ENCODE results near the gene HTR3C.
"Not testable (repeated sequence)": the region's sequence is repeated elsewhere in the genome, so short reads cannot be mapped to it uniquely, and the experiment has no call there.

Gene HTR3C

GRCh38 chr3:184015381-184016019 is 37.3 kb upstream of the HTR3C start:
- Histone ChIP-seq H3K4me1 (ENCODE audit: control insufficient read depth in 2 of 2, insufficient read depth in 2 of 2, low read length in 2 of 2) (peaks cover 12 to 39% of the 10 kb centered on the region in 2 donors), H3K27ac (ENCODE audit: low read depth in 2 of 2, low read length in 2 of 2) (peak overlapping the region; percentile 27 to 42), H3K27me3 (ENCODE audit: control insufficient read depth in 2 of 2, insufficient read depth in 2 of 2, low read length in 2 of 2) (no peaks in the 10 kb centered on the region), H3K9me3 (ENCODE audit: control insufficient read depth in 2 of 2, low read length in 2 of 2) (no peaks in the 10 kb centered on the region), H3K9ac (ENCODE audit: low read depth in 1 of 2, low read length in 2 of 2) (peak overlapping the region; percentile 2 to 14), H3K4me3 (ENCODE audit: low read length in 2 of 2) (peak overlapping the region; percentile 9 to 27), H3K36me3 (ENCODE audit: control insufficient read depth in 2 of 2, insufficient read depth in 2 of 2, low read length in 2 of 2) (no peaks in the 10 kb centered on the region)

GRCh38 chr3:184016169-184016570 is 36.7 kb upstream of the HTR3C start:
- Histone ChIP-seq H3K27ac (ENCODE audit: low read depth in 2 of 2, low read length in 2 of 2) (peak overlapping the region; percentile 27 to 42), H3K4me3 (ENCODE audit: low read length in 2 of 2) (peak overlapping the region; percentile 9 to 99), H3K36me3 (ENCODE audit: control insufficient read depth in 2 of 2, insufficient read depth in 2 of 2, low read length in 2 of 2) (no peaks in the 10 kb centered on the region), H3K9me3 (ENCODE audit: control insufficient read depth in 2 of 2, low read length in 2 of 2) (no peaks in the 10 kb centered on the region), H3K4me1 (ENCODE audit: control insufficient read depth in 2 of 2, insufficient read depth in 2 of 2, low read length in 2 of 2) (peaks cover 12 to 39% of the 10 kb centered on the region in 2 donors), H3K9ac (ENCODE audit: low read depth in 1 of 2, low read length in 2 of 2) (peak overlapping the region in 1 of 2 donors; percentile 14), H3K27me3 (ENCODE audit: control insufficient read depth in 2 of 2, insufficient read depth in 2 of 2, low read length in 2 of 2) (no peaks in the 10 kb centered on the region)

GRCh38 chr3:184016811-184017671 is 35.8 kb upstream of the HTR3C start:
- Histone ChIP-seq H3K9ac (ENCODE audit: low read depth in 1 of 2, low read length in 2 of 2) (peak overlapping the region; percentile 78 to 84), H3K4me1 (ENCODE audit: control insufficient read depth in 2 of 2, insufficient read depth in 2 of 2, low read length in 2 of 2) (peaks cover 12 to 35% of the 10 kb centered on the region in 2 donors), H3K4me3 (ENCODE audit: low read length in 2 of 2) (peak overlapping the region; percentile 96 to 99), H3K27me3 (ENCODE audit: control insufficient read depth in 2 of 2, insufficient read depth in 2 of 2, low read length in 2 of 2) (no peaks in the 10 kb centered on the region), H3K36me3 (ENCODE audit: control insufficient read depth in 2 of 2, insufficient read depth in 2 of 2, low read length in 2 of 2) (no peaks in the 10 kb centered on the region), H3K9me3 (ENCODE audit: control insufficient read depth in 2 of 2, low read length in 2 of 2) (no peaks in the 10 kb centered on the region), H3K27ac (ENCODE audit: low read depth in 2 of 2, low read length in 2 of 2) (peak overlapping the region; percentile 69 to 77)

GRCh38 chr3:184017672-184018423 is 35.0 kb upstream of the HTR3C start, which contains the start of gene ABCC5:
Gene ABCC5 (minus strand): TSS chr3:184017884. CDS start chr3:184014392, 3,492 bp downstream.
- Histone ChIP-seq H3K9ac (ENCODE audit: low read depth in 1 of 2, low read length in 2 of 2) (peak within 1 kb of the TSS; percentile 78 to 84), H3K4me1 (ENCODE audit: control insufficient read depth in 2 of 2, insufficient read depth in 2 of 2, low read length in 2 of 2) (peaks cover 12 to 32% of the 10 kb centered on the region in 2 donors), H3K27me3 (ENCODE audit: control insufficient read depth in 2 of 2, insufficient read depth in 2 of 2, low read length in 2 of 2) (no peaks in the 10 kb centered on the region), H3K4me3 (ENCODE audit: low read length in 2 of 2) (peak within 1 kb of the TSS; percentile 96 to 99), H3K36me3 (ENCODE audit: control insufficient read depth in 2 of 2, insufficient read depth in 2 of 2, low read length in 2 of 2) (no peaks in the 10 kb centered on the region), H3K27ac (ENCODE audit: low read depth in 2 of 2, low read length in 2 of 2) (peak within 1 kb of the TSS; percentile 69 to 77), H3K9me3 (ENCODE audit: control insufficient read depth in 2 of 2, low read length in 2 of 2) (no peaks in the 10 kb centered on the region)

- no peaks in the 10 kb centered on the region for H3K36me3 ChIP-seq (ENCODE audit: control insufficient read depth in 2 of 2, insufficient read depth in 2 of 2, low read length in 2 of 2)
- peak overlapping the region; percentile 78 to 84 for H3K9ac ChIP-seq (ENCODE audit: low read depth in 1 of 2, low read length in 2 of 2)
- H3K27ac ChIP-seq (ENCODE audit: low read depth in 2 of 2, low read length in 2 of 2): peak overlapping the region; percentile 69 to 77
- H3K9me3 ChIP-seq (ENCODE audit: control insufficient read depth in 2 of 2, low read length in 2 of 2): no peaks in the 10 kb centered on the region
- H3K4me3 ChIP-seq (ENCODE audit: low read length in 2 of 2): peak overlapping the region; percentile 96 to 99
- H3K27me3 ChIP-seq (ENCODE audit: control insufficient read depth in 2 of 2, insufficient read depth in 2 of 2, low read length in 2 of 2): no peaks in the 10 kb centered on the region
- peaks cover 12 to 28% of the 10 kb centered on the region in 2 donors for H3K4me1 ChIP-seq (ENCODE audit: control insufficient read depth in 2 of 2, insufficient read depth in 2 of 2, low read length in 2 of 2)
Measured at GRCh38 chr3:184018424-184018973, 34.3 kb upstream of the HTR3C start.

- peaks cover 0 to 5% of the 10 kb centered on the region in 2 donors for H3K4me1 ChIP-seq (ENCODE audit: control insufficient read depth in 2 of 2, insufficient read depth in 2 of 2, low read length in 2 of 2)
- H3K27ac ChIP-seq (ENCODE audit: low read depth in 2 of 2, low read length in 2 of 2): no peak overlapping the region
- H3K9ac ChIP-seq (ENCODE audit: low read depth in 1 of 2, low read length in 2 of 2): no peak overlapping the region
- no peaks in the 10 kb centered on the region for H3K9me3 ChIP-seq (ENCODE audit: control insufficient read depth in 2 of 2, low read length in 2 of 2)
- H3K27me3 ChIP-seq (ENCODE audit: control insufficient read depth in 2 of 2, insufficient read depth in 2 of 2, low read length in 2 of 2): no peaks in the 10 kb centered on the region
- H3K4me3 ChIP-seq (ENCODE audit: low read length in 2 of 2): no peak overlapping the region
- H3K36me3 ChIP-seq (ENCODE audit: control insufficient read depth in 2 of 2, insufficient read depth in 2 of 2, low read length in 2 of 2): no peaks in the 10 kb centered on the region
Measured at GRCh38 chr3:184022323-184022722, 30.5 kb upstream of the HTR3C start.

- H3K9ac ChIP-seq (ENCODE audit: low read depth in 1 of 2, low read length in 2 of 2); H3K27ac ChIP-seq (ENCODE audit: low read depth in 2 of 2, low read length in 2 of 2); H3K9me3 ChIP-seq (ENCODE audit: control insufficient read depth in 2 of 2, low read length in 2 of 2); H3K27me3 ChIP-seq (ENCODE audit: control insufficient read depth in 2 of 2, insufficient read depth in 2 of 2, low read length in 2 of 2); H3K4me1 ChIP-seq (ENCODE audit: control insufficient read depth in 2 of 2, insufficient read depth in 2 of 2, low read length in 2 of 2); H3K4me3 ChIP-seq (ENCODE audit: low read length in 2 of 2); H3K36me3 ChIP-seq (ENCODE audit: control insufficient read depth in 2 of 2, insufficient read depth in 2 of 2, low read length in 2 of 2): not testable (repeated sequence)
Measured at GRCh38 chr3:184025256-184025655, 27.6 kb upstream of the HTR3C start.

GRCh38 chr3:184028275-184028890 is 24.5 kb upstream of the HTR3C start:
- H3K36me3 ChIP-seq (ENCODE audit: control insufficient read depth in 2 of 2, insufficient read depth in 2 of 2, low read length in 2 of 2); H3K4me3 ChIP-seq (ENCODE audit: low read length in 2 of 2); H3K27me3 ChIP-seq (ENCODE audit: control insufficient read depth in 2 of 2, insufficient read depth in 2 of 2, low read length in 2 of 2); H3K4me1 ChIP-seq (ENCODE audit: control insufficient read depth in 2 of 2, insufficient read depth in 2 of 2, low read length in 2 of 2); H3K9ac ChIP-seq (ENCODE audit: low read depth in 1 of 2, low read length in 2 of 2); H3K27ac ChIP-seq (ENCODE audit: low read depth in 2 of 2, low read length in 2 of 2); H3K9me3 ChIP-seq (ENCODE audit: control insufficient read depth in 2 of 2, low read length in 2 of 2): not testable (repeated sequence)

GRCh38 chr3:184029443-184029842 is 23.4 kb upstream of the HTR3C start:
- Histone ChIP-seq H3K4me3 (ENCODE audit: low read length in 2 of 2) (no peak overlapping the region), H3K27me3 (ENCODE audit: control insufficient read depth in 2 of 2, insufficient read depth in 2 of 2, low read length in 2 of 2) (no peaks in the 10 kb centered on the region), H3K36me3 (ENCODE audit: control insufficient read depth in 2 of 2, insufficient read depth in 2 of 2, low read length in 2 of 2) (no peaks in the 10 kb centered on the region), H3K27ac (ENCODE audit: low read depth in 2 of 2, low read length in 2 of 2) (no peak overlapping the region), H3K9ac (ENCODE audit: low read depth in 1 of 2, low read length in 2 of 2) (no peak overlapping the region), H3K9me3 (ENCODE audit: control insufficient read depth in 2 of 2, low read length in 2 of 2) (no peaks in the 10 kb centered on the region), H3K4me1 (ENCODE audit: control insufficient read depth in 2 of 2, insufficient read depth in 2 of 2, low read length in 2 of 2) (no peaks in the 10 kb centered on the region)

Data from mucosa of rectum (tissue), 2 donors.